Psoas muscle (tissue), 8 donors: Measurements from ENCODE around the gene SPNS2. TPM values are rescaled to one million over a fixed set of nuclear protein-coding genes. Genes with fewer than 3 reads are reported as not detected.

Source experiments
- ATAC-seq, 4 donors: fragments of 200-7000 bp; cut with Tn5 transposase; one replicate each; pipeline ENCODE4 v1.9.1; 2020; ENCODE audit warnings: moderate library complexity in 3 of 4, mild to moderate bottlenecking in 2 of 4
- DNase-seq, 2 donors: peaks; one replicate each; pipeline ENCODE4 v3.0.0-alpha.2; 2020
- H3K27ac ChIP-seq: fragments of 200-600 bp; one replicate; pipeline ENCODE4 v1.8.0; 2022
- H3K27me3 ChIP-seq, 3 donors: fragments of 200-600 bp in 1 of 3; one replicate each; pipeline versions ENCODE4 v1.6.1 to v1.8.0; 2013 to 2022; ENCODE audit warnings: low read length in 2 of 3, mild to moderate bottlenecking in 2 of 3, moderate library complexity in 1 of 3; ENCODE audit not compliant: insufficient read depth in 3 of 3
- H3K36me3 ChIP-seq, 2 donors: fragments of 200-600 bp in 1 of 2; one replicate each; pipeline versions ENCODE4 v1.6.1 to v1.8.0; 2013 to 2022; ENCODE audit warnings: low read depth in 1 of 2, mild to moderate bottlenecking in 1 of 2, moderate library complexity in 1 of 2; ENCODE audit not compliant: insufficient read depth in 1 of 2
- H3K4me1 ChIP-seq: fragments of 200-600 bp; one replicate; pipeline ENCODE4 v1.8.0; 2022
- H3K4me3 ChIP-seq: fragments of 200-600 bp; one replicate; pipeline ENCODE4 v1.8.0; 2022; ENCODE audit warnings: mild to moderate bottlenecking
- H3K9me3 ChIP-seq: fragments of 200-600 bp; one replicate; pipeline ENCODE4 v1.8.0; 2022
- CTCF ChIP-seq: fragments of 200-600 bp; IDR thresholded peaks from one replicate; pipeline ENCODE4 v1.8.0; 2022; ENCODE audit warnings: antibody characterized with exemption
- WGBS, 3 donors: extraction: QIAGEN DNeasy Blood & Tissue Kit; methylation state at CpG; one replicate each; pipeline versions ENCODE4 v1.1.6 to v1.1.7; 2013; 5-methylcytosine and 5-hydroxymethylcytosine counted together
- intact Hi-C, 2 donors: fragments of 100-400 bp; cut with DNase I; formaldehyde crosslinking; loops; one replicate each; pipeline versions ENCODE4 v1.11.0 to v1.14.2; 2022
- polyA plus RNA-seq, 3 donors: library from polyadenylated mRNA; stranded (reverse); fragments of 200-250 nt; gene quantifications; one replicate each; pipeline ENCODE4 v1.2.3, GENCODE V29; 2013
- total RNA-seq, 4 donors: library from RNA; stranded (reverse); fragmentation: NEBNext Ultra II Directional in 2 of 4; extraction: Animal tissue kit (Norgen Biotek cat#: 25700) in 2 of 4; gene quantifications; one replicate each; pipeline versions ENCODE4 v1.2.1 to v1.2.4, GENCODE V29; 2021 to 2023
- donor health status: healthy with polysubstance abuse.
- donor health status: DM: no; HTN: no; CAD: no; lungs with moderate emphysema.
- donor health status: Bipolar disorder and iron deficiency.
- donor health status: healthy.
- donor health status: DM: yes; HTN: yes; CAD: no.
- donor health status: DM: no; HTN: no; CAD: no.
- donor health status: DM: no; HTN: no; CAD: no.
- donor health status: DM: yes; HTN: yes; CAD: no.

The SPNS2 gene
- total and polyA plus RNA-seq, 7 donors = 3.5 to 10.6 (median 6.4) TPM

- H3K27me3 ChIP-seq = no peaks in the 10 kb centered on the region
- no peaks in the 10 kb centered on the region for H3K36me3 ChIP-seq
- DNase-seq = peak in 1 of 2 donors; percentile 26
- H3K27ac ChIP-seq = no peak overlapping the region
- intact Hi-C loops = loop anchor here in 1 of 2 donors (10.0 kb wide), 1 partner anchor 344 kb away; the partner anchor contains the start of gene CHRNE
- 56 to 70% (median 60%) methylated on average over 11 of the region's 11 CpGs for WGBS, 3 donors
- H3K9me3 ChIP-seq = no peaks in the 10 kb centered on the region
- H3K4me3 ChIP-seq = no peak overlapping the region
- no peak for ATAC-seq
- no peak for TF ChIP-seq CTCF
- peaks cover 9% of the 10 kb centered on the region for H3K4me1 ChIP-seq
Measured at GRCh38 chr17:4560837-4561256, 62.2 kb downstream of the SPNS2 start.

GRCh38 chr17:4562015-4562969 is 63.6 kb downstream of the SPNS2 start:
- H3K4me1 ChIP-seq = peaks cover 9% of the 10 kb centered on the region
- H3K36me3 ChIP-seq = no peaks in the 10 kb centered on the region
- ATAC-seq = no peak
- intact Hi-C loops = loop anchor here in 1 of 2 donors (10.0 kb wide), 1 partner anchor 343 kb away; the partner anchor contains the start of gene CHRNE
- DNase-seq = peak in 1 of 2 donors; percentile 17
- no peaks in the 10 kb centered on the region for H3K27me3 ChIP-seq
- no peak overlapping the region for H3K4me3 ChIP-seq
- TF ChIP-seq CTCF = no peak
- H3K27ac ChIP-seq = peak overlapping the region; percentile 23
- H3K9me3 ChIP-seq = no peaks in the 10 kb centered on the region
- 56 to 65% (median 57%) methylated on average over 8 of the region's 8 CpGs for WGBS, 3 donors

- no peak overlapping the region for H3K4me3 ChIP-seq
- TF ChIP-seq CTCF = peak; percentile 77
- H3K27me3 ChIP-seq = no peaks in the 10 kb centered on the region
- WGBS, 3 donors = 30 to 35% (median 31%) methylated on average over 16 of the region's 16 CpGs
- intact Hi-C loops = loop anchor here (1.0 to 10.0 kb wide), 3 partner anchors 61 to 339 kb away; partner anchors contain the start of gene CHRNE (in 1 of the 2)
- no peaks in the 10 kb centered on the region for H3K9me3 ChIP-seq
- DNase-seq (peak; percentile 60 to 78), ATAC-seq (peak; percentile 86 to 94 (median 89))
- H3K4me1 ChIP-seq = peaks cover 9% of the 10 kb centered on the region
- no peaks in the 10 kb centered on the region for H3K36me3 ChIP-seq
- no peak overlapping the region for H3K27ac ChIP-seq
Measured at GRCh38 chr17:4565209-4566141, 66.8 kb downstream of the SPNS2 start.

GRCh38 chr17:4566785-4567184 is 68.1 kb downstream of the SPNS2 start:
- no peak overlapping the region for H3K4me3 ChIP-seq
- ATAC-seq (peak; percentile 87 to 94 (median 92)), DNase-seq (peak in 1 of 2 donors; percentile 49)
- H3K4me1 ChIP-seq = peaks cover 9% of the 10 kb centered on the region
- no peaks in the 10 kb centered on the region for H3K9me3 ChIP-seq
- WGBS, 3 donors = 19 to 21% (median 20%) methylated on average over 5 of the region's 5 CpGs
- no peaks in the 10 kb centered on the region for H3K27me3 ChIP-seq
- peak; percentile 72 for TF ChIP-seq CTCF
- intact Hi-C loops = loop anchor here (1.0 to 10.0 kb wide), 3 partner anchors 60 to 338 kb away; partner anchors contain the start of gene CHRNE (in 1 of the 2)
- H3K36me3 ChIP-seq = no peaks in the 10 kb centered on the region
- H3K27ac ChIP-seq = peak overlapping the region; percentile 36
